ENCODE measurements around the gene KLF2.

- TF ChIP-seq RFX5 (IDR thresholded peaks at IDR 0.05; ENCODE audit: low read depth, low read length) (no peak), YY1 (IDR thresholded peaks at IDR 0.05; ENCODE audit: low read depth, low read length) (no peak), CREM (IDR thresholded peaks at IDR 0.05; ENCODE audit: low read depth) (no peak), CBFB (IDR thresholded peaks at IDR 0.05; ENCODE audit: low read depth) (no peak), EP300 (IDR thresholded peaks at IDR 0.05; ENCODE audit: borderline replicate concordance in 1 of 2, control insufficient read depth in 1 of 2, low read depth in 2 of 2, low read length in 2 of 2) (no peak), NFIC (IDR thresholded peaks at IDR 0.05; ENCODE audit: low read depth, low read length) (no peak)
These were observed 18.5 kb downstream of the KLF2 start for GRCh38 chr19:16343156-16343555.
